Ureter (tissue), 1 donor: ENCODE results near the gene NIPAL1. TPM values are rescaled to one million over a fixed set of nuclear protein-coding genes. Genes with fewer than 3 reads are reported as not detected.
"Not testable (repeated sequence)": the region's sequence is repeated elsewhere in the genome, so short reads cannot be mapped to it uniquely, and the experiment has no call there.

ENCODE experiments used
- DNase-seq: peaks from one replicate; pipeline ENCODE4 v3.0.0-alpha.2; 2020; ENCODE audit warnings: low spot score
- total RNA-seq: library from RNA; stranded (reverse); gene quantifications from one replicate; pipeline ENCODE4 v1.2.4, GENCODE V29; 2023
- donor health status: DM: yes; HTN: yes; CAD: no.

NIPAL1 gene
- 57.3 TPM for total RNA-seq

DNA sequence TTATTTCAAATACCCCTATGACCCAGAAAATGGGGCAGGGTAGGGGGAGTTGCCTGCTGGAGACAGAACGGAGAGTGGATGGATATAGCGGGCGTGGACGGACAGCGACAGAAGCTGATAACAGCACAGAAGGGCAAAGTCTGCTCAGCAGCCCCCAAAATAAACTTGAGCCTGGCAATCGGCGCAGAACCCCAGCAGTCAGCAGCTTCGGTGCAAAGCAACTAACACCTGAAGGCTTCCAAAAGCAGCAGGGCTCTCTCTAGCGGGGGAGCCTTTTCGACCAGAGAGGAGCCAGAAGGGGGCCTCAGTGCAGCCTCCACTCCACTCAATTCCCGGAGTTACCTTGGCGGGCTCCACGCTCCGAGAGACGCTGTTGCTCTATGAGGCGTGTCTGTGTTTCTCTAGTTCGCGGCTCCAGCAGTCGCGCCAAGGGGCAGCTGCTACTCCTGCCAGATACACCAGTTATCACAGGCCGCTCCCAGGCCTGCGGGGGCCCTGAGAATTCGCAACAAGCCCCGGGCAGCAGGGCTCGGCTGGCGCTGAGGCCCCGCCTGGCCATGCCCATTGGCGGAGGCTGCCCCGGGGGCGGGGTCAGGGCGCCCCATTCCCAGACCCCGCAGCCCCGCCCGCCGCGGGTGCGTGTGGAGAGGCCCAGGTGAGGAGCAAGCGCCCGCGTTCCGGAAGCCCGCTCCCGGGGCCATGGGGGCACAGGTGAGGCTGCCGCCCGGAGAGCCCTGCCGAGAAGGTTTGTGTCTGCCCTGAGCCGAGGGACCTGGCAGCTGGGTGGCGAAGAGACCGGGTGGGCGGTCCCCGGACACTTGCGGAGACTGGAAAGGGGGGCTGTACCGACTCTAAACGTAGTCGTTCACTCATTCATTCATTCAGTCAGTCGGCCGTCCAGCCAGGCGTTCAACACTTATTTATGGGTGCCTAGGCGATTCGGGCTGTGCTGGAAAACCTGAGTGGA lies at the start of gene NIPAL1, which contains the start of gene CNGA1:
TSS of gene NIPAL1 (plus strand) at position 632 of the 967 bp plus-strand sequence. CDS start at position 700, 68 bp downstream.
TSS of gene CNGA1 (minus strand) at position 541 of the 967 bp plus-strand sequence. CDS start 63,992 bp downstream, outside the sequence.
- DNase-seq, result peak; percentile 85

DNA sequence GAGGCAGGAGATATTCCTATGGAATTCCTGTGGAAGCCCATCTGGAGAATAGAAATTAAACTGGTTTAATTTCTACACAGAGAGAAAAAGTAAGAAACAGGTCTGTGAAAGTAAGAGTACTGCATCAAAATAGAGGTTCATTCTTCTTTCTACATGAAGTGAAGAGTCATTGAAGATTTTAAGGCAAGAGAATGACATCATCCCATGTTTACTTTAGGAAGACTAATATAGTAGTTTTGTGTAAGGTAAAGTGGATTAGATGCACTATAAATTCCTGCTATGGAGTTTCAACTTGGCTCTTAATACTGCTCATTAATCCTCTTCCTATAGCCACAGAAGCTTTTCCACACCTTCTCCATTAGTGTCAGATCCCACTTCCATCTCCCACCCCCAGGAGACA lies 47.7 kb upstream of the NIPAL1 start:
- DNase-seq, result no peak

DNA sequence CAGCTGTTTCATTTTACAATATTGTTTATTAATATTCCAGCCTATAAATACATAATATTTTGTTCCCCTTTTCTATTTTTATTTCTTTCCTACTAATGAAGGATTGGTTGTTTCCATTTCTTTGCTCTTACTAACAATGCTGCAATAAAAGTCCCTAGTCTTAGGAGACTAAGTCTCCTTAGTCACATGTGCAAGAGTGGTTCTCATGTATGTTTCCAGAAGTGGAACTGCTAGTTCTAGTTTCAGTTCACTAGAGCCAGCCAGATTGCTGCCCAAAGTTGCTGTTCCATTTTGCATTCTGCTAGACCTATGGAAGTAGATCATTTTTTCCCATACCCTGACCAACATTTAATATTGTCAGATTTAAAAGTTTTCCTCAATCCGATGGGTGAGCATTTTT lies 44.4 kb upstream of the NIPAL1 start:
- DNase-seq, result no peak

DNA sequence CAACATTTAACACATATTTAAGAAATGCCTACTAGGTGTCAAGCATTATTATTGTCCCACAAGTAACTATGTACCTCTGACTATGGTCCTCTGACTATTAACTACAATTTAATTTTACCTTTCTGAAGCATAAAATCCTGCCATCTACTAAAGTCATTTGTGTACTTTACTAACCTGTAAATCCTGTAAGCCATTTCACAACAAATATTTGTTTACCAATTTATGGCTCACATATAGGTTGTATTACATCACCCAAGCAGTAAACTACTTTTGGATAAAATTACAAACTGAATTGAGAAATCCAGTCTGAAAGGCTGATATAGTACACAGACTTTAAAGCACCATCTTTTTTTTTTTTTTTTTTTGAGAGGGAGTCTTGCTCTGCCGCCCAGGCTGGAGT lies 43.9 kb upstream of the NIPAL1 start:
- no peak for DNase-seq

DNA sequence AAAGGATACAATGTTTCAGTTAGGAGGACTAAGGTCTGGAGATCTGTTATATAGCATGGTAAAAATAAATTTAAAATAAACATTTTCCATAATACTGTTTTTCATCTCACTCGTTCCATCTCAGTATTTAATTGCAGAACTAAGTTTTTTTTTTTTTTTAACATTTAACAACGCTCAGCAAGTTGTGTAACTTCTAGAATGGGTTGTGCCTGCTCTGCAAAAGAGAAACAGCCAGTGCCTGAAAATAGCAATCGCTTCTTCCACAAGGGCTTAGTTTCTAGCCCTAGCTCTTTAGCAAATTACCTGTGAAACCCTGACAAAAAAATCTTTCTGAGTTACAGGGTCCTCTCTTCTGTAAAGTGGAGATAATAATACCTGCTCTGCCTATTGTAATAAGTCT lies 42.0 kb upstream of the NIPAL1 start:
- DNase-seq, result no peak

DNA sequence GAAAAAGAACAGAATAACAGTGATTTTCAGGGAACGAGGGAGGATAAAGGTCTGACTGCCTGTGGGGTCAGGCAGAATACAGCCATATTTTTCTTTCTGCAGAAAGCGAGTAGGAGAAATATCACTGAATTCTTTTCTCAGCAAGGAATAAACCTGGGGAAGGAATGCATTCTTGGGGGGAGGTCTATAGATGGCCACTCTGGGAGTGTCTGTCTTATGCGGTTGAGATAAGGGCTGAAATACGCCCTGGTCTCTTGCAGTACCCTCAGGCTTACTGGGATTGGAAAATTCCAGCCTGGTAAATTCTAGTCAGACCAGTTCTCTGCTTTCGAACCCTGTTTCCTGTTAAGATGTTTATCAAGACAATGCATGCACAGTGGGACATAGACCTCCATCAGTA lies 26.4 kb upstream of the NIPAL1 start:
- DNase-seq, result no peak

DNA sequence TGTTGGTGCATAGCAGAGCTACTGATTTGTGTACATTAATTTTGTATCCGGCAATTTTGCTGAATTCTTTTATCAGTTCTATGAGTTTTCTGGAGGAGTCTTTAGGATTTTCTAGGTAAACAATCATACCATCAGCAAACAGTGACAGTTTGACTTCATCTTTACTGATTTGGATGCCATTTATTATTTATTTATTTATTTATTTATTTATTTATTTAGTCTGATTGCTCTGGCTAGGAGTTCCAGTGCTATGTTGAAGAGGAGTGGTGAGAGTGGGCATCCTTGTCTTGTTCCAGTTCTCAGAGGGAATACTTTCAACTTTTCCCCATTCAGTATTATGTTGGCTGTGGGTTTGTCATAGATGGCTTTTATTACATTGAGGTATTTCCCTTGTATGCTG lies 24.1 kb upstream of the NIPAL1 start:
- not testable (repeated sequence) for DNase-seq

DNA sequence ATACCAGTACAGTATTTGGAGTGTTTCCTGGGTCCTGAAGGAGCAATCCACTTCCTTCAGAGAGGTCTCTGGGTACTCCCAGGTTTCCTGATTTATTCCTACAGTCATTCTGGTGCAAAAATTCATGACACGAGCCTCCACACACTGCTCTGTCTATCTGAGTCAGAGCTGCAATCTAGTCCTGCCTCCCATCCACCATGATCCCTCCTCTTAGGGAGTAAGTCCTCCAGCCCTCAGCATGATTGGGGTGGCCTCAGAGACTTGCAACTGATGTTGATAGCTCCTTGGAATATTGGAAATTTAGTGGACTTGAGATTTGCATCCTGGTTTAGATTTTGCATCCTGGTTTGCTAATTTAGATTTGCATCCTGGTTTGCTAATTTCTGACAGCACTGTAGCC lies 20.6 kb upstream of the NIPAL1 start:
- no peak for DNase-seq

DNA sequence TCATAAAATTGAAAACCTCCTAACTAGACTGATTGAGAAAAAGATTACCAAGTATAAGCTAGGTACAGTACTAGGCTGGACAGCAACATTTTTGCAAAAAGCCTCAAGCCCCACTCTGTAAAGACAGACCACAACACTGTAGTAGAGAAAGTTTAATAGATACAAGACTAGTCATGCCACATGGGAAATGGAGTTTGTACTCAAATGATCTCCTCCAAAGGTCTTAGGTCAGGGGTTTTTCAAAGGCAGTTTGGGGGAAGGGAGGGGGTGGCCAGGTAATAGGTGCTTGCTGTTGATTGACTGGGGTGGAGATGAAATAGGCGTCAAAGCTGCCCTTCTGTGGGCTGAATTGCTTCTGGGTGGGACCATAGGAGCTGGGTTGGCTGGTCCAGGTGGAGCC lies 14.3 kb upstream of the NIPAL1 start:
- DNase-seq, result no peak

DNA sequence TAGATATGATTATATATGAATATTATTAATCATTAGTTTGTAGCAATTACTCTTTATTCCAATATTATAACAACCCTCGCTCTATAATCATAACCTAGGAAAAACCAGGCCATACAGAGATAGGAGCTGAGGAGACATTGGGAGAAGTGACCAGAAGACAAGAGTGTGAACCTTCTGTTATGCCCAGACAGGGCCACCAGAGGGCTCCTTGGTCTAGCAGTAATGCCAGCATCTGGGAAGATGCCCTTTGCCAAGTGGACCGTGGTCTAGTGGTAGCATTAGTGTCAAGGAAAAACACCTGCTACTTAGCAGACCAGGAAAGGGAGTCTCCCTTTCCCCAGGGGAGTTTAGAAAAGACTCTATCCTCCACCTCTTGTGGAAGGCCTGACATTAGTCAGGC lies 13.0 kb upstream of the NIPAL1 start:
- DNase-seq, result not testable (repeated sequence)

DNA sequence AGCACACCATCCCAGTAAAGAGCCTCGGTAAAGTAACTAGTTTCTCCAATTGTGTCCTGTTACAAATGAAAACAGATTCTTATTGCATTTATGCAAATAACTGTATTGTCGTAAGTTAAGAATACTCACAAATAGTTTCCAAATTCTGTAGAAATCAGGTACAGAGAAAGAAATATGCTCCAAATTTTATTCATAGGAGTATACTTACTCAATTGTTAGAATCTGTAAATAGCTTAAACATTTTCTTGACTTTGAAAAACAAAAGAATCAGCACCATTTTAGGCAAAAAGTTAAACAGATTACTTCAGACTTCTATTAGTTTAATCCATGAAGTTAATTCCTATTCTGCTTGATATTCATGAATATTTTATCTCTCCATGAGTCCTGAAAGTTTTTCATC lies 10.8 kb upstream of the NIPAL1 start:
- DNase-seq, result no peak

DNA sequence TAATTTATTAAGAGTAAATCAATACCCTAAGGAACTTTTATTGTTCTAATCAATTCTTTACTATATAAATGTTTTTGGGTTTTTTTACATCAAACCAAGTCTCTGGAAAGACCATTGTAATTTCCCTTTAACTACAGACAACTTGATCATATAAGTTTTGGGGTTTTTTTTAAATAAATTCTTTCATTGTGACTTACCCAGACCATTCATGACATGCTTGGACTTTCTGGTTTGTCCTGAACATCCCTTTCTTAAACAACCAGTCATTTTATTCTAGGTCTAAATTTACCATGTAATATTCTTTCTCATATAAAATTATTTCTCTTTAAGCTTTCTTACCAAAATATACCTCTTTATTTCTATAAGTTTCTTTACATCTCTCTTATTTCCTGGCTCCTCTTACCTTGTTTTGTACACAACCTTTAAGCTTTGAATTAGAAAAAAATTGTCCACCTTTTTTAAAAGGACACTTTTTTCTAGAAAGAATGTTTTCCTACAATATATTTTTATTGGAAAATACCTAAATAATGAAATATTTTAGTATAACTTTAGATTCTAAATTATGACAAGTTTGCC lies 8.5 kb upstream of the NIPAL1 start:
- no peak for DNase-seq

DNA sequence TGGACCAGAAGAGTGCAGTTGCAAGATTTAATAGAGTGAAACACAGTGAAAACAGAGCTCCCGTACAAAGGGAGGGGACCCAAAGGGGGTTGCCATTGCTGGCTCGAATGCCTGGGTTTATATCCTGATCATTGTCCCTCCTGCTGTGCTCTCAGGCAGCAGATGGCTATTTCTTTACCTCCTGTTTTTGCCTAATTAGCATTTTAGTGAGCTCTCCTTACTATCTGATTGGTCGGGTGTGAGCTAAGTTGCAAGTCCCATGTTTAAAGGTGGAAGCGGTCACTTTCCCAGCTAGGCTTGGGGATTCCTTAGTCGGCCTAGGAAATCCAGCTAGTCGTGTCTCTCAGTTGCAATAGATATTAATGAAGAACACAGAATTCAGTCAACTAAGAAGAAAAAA lies 5.7 kb upstream of the NIPAL1 start:
- DNase-seq, result not testable (repeated sequence)

DNA sequence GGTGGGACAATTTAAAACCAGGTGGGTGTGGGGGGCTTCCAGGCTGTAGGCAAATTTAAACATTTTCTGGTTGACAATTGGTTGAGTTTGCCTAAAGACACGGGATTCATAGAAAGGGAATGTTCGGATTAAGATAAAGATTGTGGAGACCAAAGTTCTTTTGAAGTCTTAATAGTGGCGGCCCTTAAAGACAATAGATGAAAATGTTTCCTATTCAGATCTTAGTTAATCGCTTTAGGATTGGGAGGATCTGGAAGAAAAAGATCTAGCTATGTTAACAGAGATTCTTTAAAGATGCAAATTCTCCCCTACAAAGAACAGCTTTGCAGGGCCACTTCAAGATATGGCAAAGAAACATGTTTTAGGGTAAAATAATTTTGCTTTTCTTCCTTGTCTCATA lies 4.8 kb upstream of the NIPAL1 start:
- no peak for DNase-seq

DNA sequence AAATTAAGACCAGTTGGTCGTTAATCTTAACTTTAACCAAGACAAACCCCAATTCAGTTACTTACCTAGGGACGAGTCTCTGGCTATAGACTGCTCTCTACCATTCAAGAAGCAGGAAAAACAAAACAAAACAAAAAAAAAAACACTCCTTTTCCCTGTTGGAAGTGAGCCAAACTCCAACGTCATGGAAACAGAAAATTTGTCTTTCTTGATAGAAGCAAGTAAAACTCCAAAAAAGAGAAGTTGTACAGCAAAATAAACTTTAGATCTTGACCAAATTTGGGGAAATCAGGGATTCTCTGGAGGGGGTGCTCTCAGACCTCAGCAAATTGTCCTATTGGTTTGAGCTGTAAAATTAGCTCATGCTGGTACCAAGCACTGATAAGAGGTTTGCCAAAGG lies 3.7 kb upstream of the NIPAL1 start:
- DNase-seq, result peak; percentile 53

DNA sequence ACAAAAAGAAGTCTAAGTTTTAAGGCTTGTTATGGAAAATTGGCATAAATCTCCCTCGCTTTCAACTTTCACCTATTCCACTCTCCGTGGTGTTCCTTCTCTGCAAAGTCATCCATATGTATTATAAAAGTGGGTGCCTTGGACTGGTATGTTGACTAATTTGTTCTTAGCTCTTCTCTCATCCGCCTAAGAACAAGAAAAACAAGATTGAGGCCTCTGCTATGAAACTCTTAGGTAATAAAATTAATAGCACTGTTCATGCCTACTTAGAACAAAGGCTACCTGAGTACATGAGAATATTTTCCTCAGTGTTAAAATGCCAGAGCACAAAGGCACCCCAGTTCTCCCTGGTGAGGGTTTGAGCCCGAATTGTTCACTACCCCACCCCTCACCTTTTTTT lies 1.4 kb upstream of the NIPAL1 start:
- no peak for DNase-seq

DNA sequence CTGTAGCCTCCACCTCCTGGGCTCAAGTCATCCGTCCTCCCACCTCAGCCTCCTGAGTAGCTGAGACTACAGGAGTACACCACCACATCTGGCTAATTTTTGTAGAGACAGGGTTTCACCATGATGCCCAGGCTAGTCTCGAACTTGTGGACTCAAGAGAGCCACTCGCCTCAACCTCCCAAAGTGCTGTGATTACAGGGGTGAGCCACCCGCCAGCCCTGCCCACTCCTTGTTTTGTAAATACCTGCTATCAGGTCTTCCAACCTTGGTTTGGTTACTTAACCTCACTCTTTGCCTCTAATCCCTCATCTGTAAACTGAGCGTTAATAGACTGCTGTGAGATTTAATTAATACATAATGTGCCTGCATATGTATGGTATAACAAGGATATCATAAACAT lies 894 bp upstream of the NIPAL1 start:
- no peak for DNase-seq

DNA sequence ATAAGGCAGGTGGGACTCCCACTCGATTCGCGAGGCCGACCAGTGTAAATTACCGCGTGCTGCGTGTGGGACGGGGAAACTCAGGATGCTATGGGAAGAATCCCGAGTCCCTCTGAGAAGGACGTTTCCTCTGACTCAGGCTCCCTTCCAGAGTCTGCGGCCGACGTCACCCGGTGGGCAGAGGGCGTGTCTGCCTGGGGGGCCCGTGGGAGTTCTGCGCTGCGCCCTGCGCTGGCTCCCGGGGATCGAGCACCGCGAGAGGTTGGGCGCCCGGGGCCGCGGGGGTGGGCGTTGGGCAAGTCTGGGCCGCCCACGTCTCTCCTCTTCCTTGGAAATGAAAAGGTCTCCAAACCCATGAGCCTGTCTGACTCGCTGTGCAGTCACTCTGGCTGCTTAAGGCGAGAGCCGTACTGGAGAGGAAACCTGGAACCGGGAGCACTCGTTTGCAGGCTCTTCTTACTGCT lies 568 bp downstream of the NIPAL1 start:
- peak; percentile 72 for DNase-seq

DNA sequence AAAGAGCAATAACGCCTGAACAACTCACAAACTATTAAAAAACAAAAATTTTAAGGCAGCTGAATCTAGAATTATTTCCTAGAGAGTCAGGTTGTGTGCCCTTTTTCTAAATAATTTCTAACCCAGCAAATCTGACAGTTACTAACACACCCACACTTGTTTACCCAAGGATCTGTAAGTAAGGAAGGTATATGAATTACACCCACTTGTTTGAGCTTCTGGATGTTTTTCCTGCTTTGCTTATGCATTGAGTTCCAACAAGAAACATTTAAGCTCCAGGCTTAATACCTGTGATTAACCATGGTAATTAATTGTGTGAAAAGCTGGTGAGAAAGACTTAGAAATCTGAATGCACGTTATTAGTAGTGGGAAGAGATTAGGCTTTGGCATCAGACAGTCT lies 1.5 kb downstream of the NIPAL1 start:
- no peak for DNase-seq

DNA sequence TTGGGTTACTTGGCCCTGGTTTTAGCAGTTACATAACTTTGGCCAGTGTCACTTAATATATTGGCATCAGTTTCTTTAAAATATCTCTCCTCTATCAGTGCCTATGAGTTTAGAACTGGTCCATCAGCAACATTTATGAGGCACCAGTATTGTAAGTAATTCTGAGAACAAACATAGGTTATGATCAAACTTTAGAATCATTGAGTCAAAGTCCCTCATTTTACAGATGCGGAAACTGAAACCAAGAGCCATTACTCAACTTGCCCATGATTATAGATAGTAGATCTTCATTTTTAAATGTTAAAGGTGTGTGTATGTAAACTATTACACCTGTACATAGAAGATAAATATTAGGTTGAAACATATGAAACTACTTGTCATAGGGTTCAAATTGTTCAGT lies 4.5 kb downstream of the NIPAL1 start:
- no peak for DNase-seq

DNA sequence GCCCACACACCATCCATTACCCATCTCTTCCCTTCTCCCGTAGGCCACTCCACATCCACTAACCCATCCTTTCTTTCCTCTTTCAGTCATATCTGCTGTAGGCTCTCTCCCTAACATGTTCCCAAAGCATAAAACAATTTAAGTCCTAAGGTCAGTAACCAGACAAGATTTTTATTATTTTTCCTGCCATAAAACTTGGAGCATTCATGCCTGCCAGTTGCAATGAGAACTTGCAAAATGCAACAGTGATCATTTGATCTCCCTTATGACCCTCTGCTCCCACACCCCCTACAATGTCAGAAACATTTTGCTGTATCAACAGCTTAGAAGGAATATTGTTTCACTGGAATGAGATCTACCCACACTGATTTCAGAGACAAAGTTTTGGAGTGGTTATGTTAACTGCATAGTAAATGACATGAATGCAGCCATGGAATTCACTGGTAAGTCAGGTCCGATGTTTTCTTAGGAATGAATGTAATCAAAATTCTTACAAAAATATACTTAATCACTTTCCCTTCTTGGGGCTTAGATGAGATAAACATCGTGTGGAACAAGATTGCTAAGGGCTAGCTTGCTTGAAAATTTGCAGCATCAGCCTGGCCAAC lies 5.7 kb downstream of the NIPAL1 start:
- DNase-seq, result no peak

DNA sequence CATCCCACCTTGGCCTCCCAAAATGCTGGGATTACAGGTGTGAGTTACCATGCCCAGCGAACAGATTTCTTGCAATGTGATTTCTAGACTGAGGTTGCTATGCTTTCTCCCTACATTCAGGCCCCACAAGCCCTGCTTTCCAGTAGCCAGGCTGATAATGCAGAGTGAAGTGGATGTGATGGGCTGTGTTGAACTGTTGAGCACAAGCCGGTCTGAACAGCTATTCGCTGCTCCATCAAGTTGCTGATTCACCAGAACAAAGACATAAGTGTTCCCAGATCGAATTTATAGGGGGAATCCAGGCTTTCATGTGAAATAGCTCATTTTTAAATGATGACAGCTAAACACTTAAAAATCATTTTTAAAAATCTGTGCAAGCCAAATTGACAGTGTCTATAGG lies 8.0 kb downstream of the NIPAL1 start:
- DNase-seq, result no peak

DNA sequence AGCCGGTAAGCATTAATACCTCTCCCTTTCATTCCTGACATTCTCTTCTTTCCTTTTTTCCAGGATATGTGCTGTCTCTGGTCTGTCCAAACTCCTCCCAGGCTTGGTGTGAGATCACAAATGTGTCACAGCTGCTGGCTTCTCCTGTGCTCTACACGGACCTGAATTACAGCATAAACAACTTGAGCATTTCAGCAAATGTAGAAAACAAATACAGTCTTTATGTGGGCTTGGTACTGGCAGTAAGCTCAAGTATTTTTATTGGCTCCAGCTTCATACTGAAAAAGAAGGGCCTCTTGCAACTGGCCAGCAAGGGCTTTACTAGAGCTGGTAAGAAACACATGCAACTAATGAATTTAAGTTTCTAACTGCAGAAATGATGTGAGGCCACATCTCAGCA lies 8.4 kb downstream of the NIPAL1 start:
- DNase-seq, result no peak
